Endothelial cell of umbilical vein (primary cell): ENCODE measurements around the gene CCDC73. TPM values are rescaled to one million over a fixed set of nuclear protein-coding genes. Genes with fewer than 3 reads are reported as not detected.

ENCODE experiments used
- BruUV-seq: library from RNA; stranded (reverse); fragments of 400-500 nt; replicated peaks from 2 replicates; lab custom pipeline; 2021; lab: Mats Ljungman, UMichigan
- CTCF ChIA-PET: fragments of 300-600, 350-600 bp; sonication (Branson Sonifier 250); formaldehyde crosslinking; loops from one replicate; lab custom pipeline; 2021; ENCODE audit warnings: antibody characterized with exemption, inconsistent platforms; lab: Charles Lee
- POLR2A ChIA-PET: fragments of 300-600, 350-600 bp; sonication (Branson Sonifier 250); formaldehyde crosslinking; loops from one replicate; lab custom pipeline; 2021; ENCODE audit warnings: antibody characterized with exemption, inconsistent platforms; lab: Charles Lee
- DNase-seq: peaks from one replicate; pipeline ENCODE4 v3.0.0-alpha.2; 2011; ENCODE audit warnings: low read depth, low spot score
- FAIRE-seq: peaks from 2 replicates; lab custom pipeline; 2011; peaks lifted over from hg19 to GRCh38; lab: Jason Lieb, UNC
- H2AFZ ChIP-seq: 2 replicates; pipeline ENCODE4 v1.6.0; 2012; ENCODE audit warnings: low read depth, low read length, control low read depth, inconsistent platforms
- H3K27ac ChIP-seq: 2 replicates; pipeline ENCODE4 v1.5.1; 2011; ENCODE audit warnings: low read depth, mild to moderate bottlenecking, control low read depth, low read length, moderate library complexity; ENCODE audit not compliant: insufficient read depth
- H3K27me3 ChIP-seq, 2 experiments: 2 replicates each; pipeline versions ENCODE4 v1.6.0 to v1.6.1; 2011; ENCODE audit warnings: low read length in 2 of 2, mixed read lengths in 1 of 2; ENCODE audit not compliant: control insufficient read depth in 2 of 2, insufficient read depth in 2 of 2
- H3K36me3 ChIP-seq, 2 experiments: 2 replicates in 1 of 2; 3 replicates in 1 of 2; pipeline ENCODE4 v1.5.1; 2011; ENCODE audit warnings: low read length in 2 of 2, mild to moderate bottlenecking in 1 of 2, moderate library complexity in 1 of 2; ENCODE audit not compliant: control insufficient read depth in 2 of 2, insufficient read depth in 2 of 2; ENCODE audit errors: extremely low read depth in 1 of 2
- H3K4me1 ChIP-seq: 3 replicates; pipeline ENCODE4 v1.5.1; 2011; ENCODE audit warnings: mild to moderate bottlenecking, low read length; ENCODE audit not compliant: control insufficient read depth, insufficient read depth; ENCODE audit errors: extremely low read depth
- H3K4me2 ChIP-seq: 2 replicates; pipeline ENCODE4 v1.6.1; 2011; ENCODE audit warnings: low read length, control low read depth, mixed read lengths; ENCODE audit not compliant: insufficient read depth
- H3K4me3 ChIP-seq, 3 experiments: fragments of 200-600 bp in 1 of 3; sonication (generic), shearing (Covaris generic) in 1 of 3; replicated peaks in 1 of 3; 2 replicates each; pipeline ENCODE4 v1.5.1; 2011 to 2016; ENCODE audit warnings: control low read depth in 3 of 3, low read length in 3 of 3, mild to moderate bottlenecking in 2 of 3, inconsistent platforms in 1 of 3, low read depth in 1 of 3, moderate library complexity in 1 of 3; ENCODE audit not compliant: insufficient read depth in 1 of 3
- H3K79me2 ChIP-seq: 2 replicates; pipeline ENCODE4 v1.6.0; 2012; ENCODE audit warnings: low read length, inconsistent platforms; ENCODE audit not compliant: control insufficient read depth, insufficient read depth
- H3K9ac ChIP-seq: replicated peaks from 2 replicates; pipeline ENCODE3; 2011; ENCODE audit warnings: low read length, control low read depth; ENCODE audit not compliant: insufficient read depth; ENCODE audit errors: extremely low read depth
- H3K9me1 ChIP-seq: replicated peaks from 3 replicates; pipeline ENCODE4 v1.6.0; 2011; ENCODE audit warnings: mild to moderate bottlenecking, low read length; ENCODE audit not compliant: control insufficient read depth, insufficient read depth; ENCODE audit errors: extremely low read depth
- H3K9me3 ChIP-seq: replicated peaks from 2 replicates; pipeline ENCODE4 v1.5.1; 2012; ENCODE audit warnings: low read length, inconsistent platforms; ENCODE audit not compliant: control insufficient read depth, insufficient read depth
- H4K20me1 ChIP-seq: replicated peaks from 2 replicates; pipeline ENCODE3; 2011; ENCODE audit warnings: mild to moderate bottlenecking, low read length; ENCODE audit not compliant: control insufficient read depth, insufficient read depth; ENCODE audit errors: extremely low read depth
- EZH2 ChIP-seq: IDR thresholded peaks from 2 replicates; pipeline ENCODE4 v1.6.1; 2012; ENCODE audit warnings: borderline replicate concordance, low read depth, mild to moderate bottlenecking, moderate library complexity, low read length, inconsistent platforms; ENCODE audit not compliant: severe bottlenecking
- FOS ChIP-seq: IDR thresholded peaks from 2 replicates; pipeline ENCODE4 v1.6.1; 2011; ENCODE audit warnings: mild to moderate bottlenecking, low read length, moderate library complexity, borderline replicate concordance; ENCODE audit not compliant: insufficient read depth
- GATA2 ChIP-seq: IDR thresholded peaks from 2 replicates; pipeline ENCODE4 v1.7.0; 2011; ENCODE audit warnings: low read depth, mild to moderate bottlenecking, moderate library complexity, mixed read lengths, low read length; ENCODE audit not compliant: insufficient read length, insufficient read depth
- JUN ChIP-seq: IDR thresholded peaks from 2 replicates; pipeline ENCODE4 v1.6.1; 2011; ENCODE audit warnings: borderline replicate concordance, low read depth; ENCODE audit not compliant: insufficient read length, insufficient read depth
- MAX ChIP-seq: IDR thresholded peaks from 2 replicates; pipeline ENCODE4 v1.6.1; 2011; ENCODE audit not compliant: insufficient read depth, insufficient read length
- MYC ChIP-seq: IDR thresholded peaks from one replicate; pipeline ENCODE4 v1.6.1; 2011; ENCODE audit warnings: mild to moderate bottlenecking, low read depth, low read length
- POLR2A ChIP-seq: IDR thresholded peaks from 2 replicates; pipeline ENCODE4 v1.6.1; 2012; ENCODE audit warnings: low read depth, mild to moderate bottlenecking, control low read depth, low read length
- POLR2AphosphoS5 ChIP-seq: IDR thresholded peaks from 2 replicates; pipeline ENCODE4 v1.6.1; 2012; ENCODE audit warnings: low read depth, mild to moderate bottlenecking, control low read depth, low read length, moderate library complexity; ENCODE audit not compliant: insufficient read depth
- dilution Hi-C: fragments of 300-500 bp; cut with MboI; formaldehyde crosslinking; loops from one replicate; pipeline ENCODE4 v1.15.0; 2019; ENCODE audit warnings: low sequenced_read_pairs; ENCODE audit not compliant: extremely low pct_ligation_motif_present
- intact Hi-C: fragments of 100-400 bp; cut with micrococcal nuclease; formaldehyde crosslinking; loops from one replicate; pipeline ENCODE4 v1.10.0; 2022
- polyA plus RNA-seq, 4 experiments: library from polyadenylated mRNA; depleted of rRNA in 3 of 4; stranded (reverse) in 3 of 4; unstranded in 1 of 4; fragments of >200 nt; gene quantifications; 2 replicates each; pipeline versions ENCODE4 v1.2.1 to v1.2.3, GENCODE V29; 2011 to 2012; ENCODE audit warnings: missing spikeins in 1 of 4
- total RNA-seq: library from RNA; stranded (reverse); gene quantifications from 2 replicates; pipeline ENCODE4 v1.2.3, GENCODE V29; 2021
- TF ChIP-seq, protein P1 (sequence below), 2 donors: IDR thresholded peaks; 1 replicate in 1 of 2; 2 replicates in 1 of 2; pipeline ENCODE4 v1.5.1; 2011; ENCODE audit warnings: low read length in 2 of 2, mild to moderate bottlenecking in 2 of 2, moderate library complexity in 2 of 2, control low read depth in 1 of 2, inconsistent platforms in 1 of 2, low read depth in 1 of 2; ENCODE audit not compliant: insufficient read depth in 1 of 2; ENCODE audit errors: extremely low read depth in 1 of 2

CCDC73 gene
- total and polyA plus RNA-seq, 2 donors (not counting 3 experiments of a cell fraction or from before 2014, with no cell fraction given), result not detected

- TF ChIP-seq GATA2, result no peak
- TF ChIP-seq MYC, result no peak
- no peak for TF ChIP-seq EZH2
- no peak for TF ChIP-seq POLR2A
- H4K20me1 ChIP-seq, result no peaks in the 10 kb centered on the region
- DNase-seq (no peak), FAIRE-seq (no peak)
- no peaks in the 10 kb centered on the region for H3K27me3 ChIP-seq
- H3K9ac ChIP-seq, result no peak overlapping the region
- no peaks in the 10 kb centered on the region for H3K9me3 ChIP-seq
- ChIA-PET POLR2A (no interaction called here), CTCF (no interaction called here)
- peaks cover 6% of the 10 kb centered on the region for H3K4me1 ChIP-seq
- peaks cover 0 to 3% of the 10 kb centered on the region in 2 experiments for H3K36me3 ChIP-seq
- no peak overlapping the region for H2AFZ ChIP-seq
- no TSS peak for BruUV-seq
- no peaks in the 10 kb centered on the region for H3K9me1 ChIP-seq
- H3K4me2 ChIP-seq, result no peak overlapping the region
- H3K27ac ChIP-seq, result no peak overlapping the region
- intact Hi-C loops, result loop anchor here (10.0 kb wide), 1 partner anchor 791 kb away; the partner anchor contains the start of gene PAX6
- H3K4me3 ChIP-seq, result no peak overlapping the region
- no peaks in the 10 kb centered on the region for H3K79me2 ChIP-seq
- dilution Hi-C loops, result no loop called here
These were observed 188.2 kb downstream of the CCDC73 start for GRCh38 chr11:32606220-32606619.

DNA sequence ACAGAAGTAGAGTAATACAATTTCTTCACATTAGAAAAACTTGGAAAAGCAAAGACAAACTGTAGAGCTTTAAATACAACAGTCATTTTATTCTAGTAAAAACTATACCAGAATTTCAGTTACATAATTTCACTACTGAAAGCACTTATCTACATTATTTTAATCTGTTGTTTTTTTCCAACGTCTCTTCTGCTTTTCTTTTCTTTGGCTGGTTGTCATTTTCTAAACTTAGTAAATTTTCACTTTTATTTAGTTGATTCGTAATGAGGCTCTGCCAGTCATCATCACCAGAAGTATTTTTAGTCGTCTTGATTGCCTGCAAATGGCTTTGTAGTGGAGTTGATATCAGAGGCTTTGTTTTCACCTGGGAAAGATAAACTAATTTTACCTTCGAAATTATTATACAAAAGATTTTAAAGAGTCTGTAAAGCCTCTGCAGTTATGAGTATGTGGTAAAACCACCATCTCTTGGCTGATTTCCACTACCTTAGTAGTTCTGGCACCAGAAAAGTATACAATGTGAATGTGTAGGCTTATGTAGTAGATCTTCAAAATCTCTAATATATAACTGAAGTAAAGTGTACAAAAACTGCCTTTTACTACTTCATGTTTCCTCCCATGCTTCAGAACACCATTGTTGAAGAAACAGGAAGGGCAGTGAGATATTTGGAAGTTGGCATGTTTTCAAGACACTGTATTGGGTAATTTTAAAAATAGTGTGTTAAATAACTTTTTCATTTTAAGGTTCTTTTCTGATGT lies 191.6 kb downstream of the CCDC73 start:
- Histone ChIP-seq H3K9me1 (no peaks in the 10 kb centered on the region), H3K4me2 (peak overlapping the region; percentile 6), H3K9ac (no peak overlapping the region), H3K79me2 (peaks cover 1% of the 10 kb centered on the region), H3K27ac (peak overlapping the region; percentile 36), H3K4me3 (no peak overlapping the region), H3K9me3 (no peaks in the 10 kb centered on the region), H3K27me3 (no peaks in the 10 kb centered on the region), H4K20me1 (peaks cover 2% of the 10 kb centered on the region), H3K4me1 (peaks cover 6% of the 10 kb centered on the region), H3K36me3 (peaks cover 4 to 6% of the 10 kb centered on the region in 2 experiments), H2AFZ (no peak overlapping the region)
- intact Hi-C loops, result loop anchor here (1.0 to 10.0 kb wide), 2 partner anchors 20 to 788 kb away; partner anchors contain the start of genes EIF3M and PAX6
- dilution Hi-C loops, result no loop called here
- POLR2A ChIA-PET, result no interaction called here
- TSS peak; percentile 78 for BruUV-seq
- TF ChIP-seq MYC (no peak), EZH2 (no peak), POLR2A (no peak), GATA2 (no peak), MAX (no peak), JUN (no peak), FOS (no peak), POLR2AphosphoS5 (no peak)
- TF ChIP-seq, protein P1, sequence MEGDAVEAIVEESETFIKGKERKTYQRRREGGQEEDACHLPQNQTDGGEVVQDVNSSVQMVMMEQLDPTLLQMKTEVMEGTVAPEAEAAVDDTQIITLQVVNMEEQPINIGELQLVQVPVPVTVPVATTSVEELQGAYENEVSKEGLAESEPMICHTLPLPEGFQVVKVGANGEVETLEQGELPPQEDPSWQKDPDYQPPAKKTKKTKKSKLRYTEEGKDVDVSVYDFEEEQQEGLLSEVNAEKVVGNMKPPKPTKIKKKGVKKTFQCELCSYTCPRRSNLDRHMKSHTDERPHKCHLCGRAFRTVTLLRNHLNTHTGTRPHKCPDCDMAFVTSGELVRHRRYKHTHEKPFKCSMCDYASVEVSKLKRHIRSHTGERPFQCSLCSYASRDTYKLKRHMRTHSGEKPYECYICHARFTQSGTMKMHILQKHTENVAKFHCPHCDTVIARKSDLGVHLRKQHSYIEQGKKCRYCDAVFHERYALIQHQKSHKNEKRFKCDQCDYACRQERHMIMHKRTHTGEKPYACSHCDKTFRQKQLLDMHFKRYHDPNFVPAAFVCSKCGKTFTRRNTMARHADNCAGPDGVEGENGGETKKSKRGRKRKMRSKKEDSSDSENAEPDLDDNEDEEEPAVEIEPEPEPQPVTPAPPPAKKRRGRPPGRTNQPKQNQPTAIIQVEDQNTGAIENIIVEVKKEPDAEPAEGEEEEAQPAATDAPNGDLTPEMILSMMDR (IDR thresholded peaks at IDR 0.05; ENCODE audit: extremely low read depth in 1 of 2, insufficient read depth in 1 of 2, low read depth in 1 of 2, low read length in 2 of 2), result no peak
- DNase-seq (peak; percentile 66), FAIRE-seq (peak; percentile 58)
- CTCF ChIA-PET, result no interaction called here
